ENCODE measurements around the gene PXDC1. TPM values are rescaled to one million over a fixed set of nuclear protein-coding genes. Genes with fewer than 3 reads are reported as not detected.
"Not testable (repeated sequence)": the region's sequence is repeated elsewhere in the genome, so short reads cannot be mapped to it uniquely, and the experiment has no call there.

The PXDC1 gene
- polyA plus RNA-seq, 1 experiment = 24.0 TPM

DNA sequence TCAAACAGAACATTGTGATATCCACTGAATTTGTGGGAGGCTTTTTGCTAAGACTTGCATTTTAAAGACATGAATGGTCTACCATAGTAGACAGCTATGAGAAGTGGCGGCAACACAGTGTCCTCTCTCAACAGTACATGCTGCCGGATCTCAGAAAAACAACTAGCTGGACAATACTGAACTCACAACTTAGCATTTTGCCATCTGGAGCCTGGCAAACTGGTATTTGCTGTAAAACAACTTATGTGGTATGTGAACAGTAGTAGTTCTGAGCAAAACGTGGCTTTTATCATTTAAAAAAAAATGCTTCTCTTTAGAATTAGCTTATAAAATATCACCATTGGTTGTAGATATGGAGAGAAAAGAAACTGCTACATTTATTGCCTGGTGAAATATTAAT is 3.3 kb upstream of the PXDC1 start:
- POLR2A ChIA-PET = no interaction called here
- no peak for DNase-seq (ENCODE audit: low read depth)

DNA sequence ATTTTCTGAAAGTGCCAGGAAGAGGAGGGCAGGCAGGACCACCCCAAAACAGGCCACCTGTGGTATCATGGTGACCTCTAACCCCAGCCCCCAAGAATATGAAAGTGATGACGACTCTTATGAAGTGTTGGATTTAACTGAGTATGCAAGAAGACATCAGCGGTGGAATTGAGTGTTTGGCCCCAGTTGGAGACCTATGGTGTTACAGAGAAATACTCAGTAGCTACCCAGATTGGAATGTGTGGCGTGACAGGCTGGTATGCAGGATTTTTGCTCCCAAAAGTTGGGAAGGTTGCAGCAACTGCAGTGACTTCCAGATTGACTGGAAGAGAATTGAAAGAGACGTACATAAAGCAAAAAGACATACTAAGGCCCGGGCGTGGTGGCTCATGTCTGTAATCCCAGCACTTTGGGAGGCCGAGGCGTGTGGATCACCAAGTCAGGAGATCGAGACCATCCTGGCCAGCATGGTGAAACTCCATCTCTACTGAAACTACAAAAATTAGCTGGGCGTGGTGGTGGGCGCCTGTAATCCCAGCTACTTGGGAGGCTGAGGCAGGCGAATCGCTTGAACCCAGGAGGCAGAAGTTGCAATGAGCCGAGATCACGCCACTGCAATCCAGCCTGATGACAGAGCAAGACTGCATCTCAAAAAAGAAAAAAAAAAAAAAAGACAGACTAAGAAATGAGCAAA is 2.7 kb upstream of the PXDC1 start:
- CTCF ChIA-PET = interaction anchor here (1.1 to 1.8 kb wide), 3 partner anchors 12 to 224 kb away, joined by 3 to 8 read pairs (median 4); no protein-coding TSS in a partner anchor
- DNase-seq (ENCODE audit: low read depth); H3K27me3 ChIP-seq (ENCODE audit: control insufficient read depth, insufficient read depth, low read length); H3K4me3 ChIP-seq (ENCODE audit: low read depth, low read length); H3K36me3 ChIP-seq (ENCODE audit: control insufficient read depth, insufficient read depth, low read length); POLR2A ChIA-PET: not testable (repeated sequence)

More for the DNA sequence above, 3.3 kb upstream of the PXDC1 start:
- TF ChIP-seq, protein P1, sequence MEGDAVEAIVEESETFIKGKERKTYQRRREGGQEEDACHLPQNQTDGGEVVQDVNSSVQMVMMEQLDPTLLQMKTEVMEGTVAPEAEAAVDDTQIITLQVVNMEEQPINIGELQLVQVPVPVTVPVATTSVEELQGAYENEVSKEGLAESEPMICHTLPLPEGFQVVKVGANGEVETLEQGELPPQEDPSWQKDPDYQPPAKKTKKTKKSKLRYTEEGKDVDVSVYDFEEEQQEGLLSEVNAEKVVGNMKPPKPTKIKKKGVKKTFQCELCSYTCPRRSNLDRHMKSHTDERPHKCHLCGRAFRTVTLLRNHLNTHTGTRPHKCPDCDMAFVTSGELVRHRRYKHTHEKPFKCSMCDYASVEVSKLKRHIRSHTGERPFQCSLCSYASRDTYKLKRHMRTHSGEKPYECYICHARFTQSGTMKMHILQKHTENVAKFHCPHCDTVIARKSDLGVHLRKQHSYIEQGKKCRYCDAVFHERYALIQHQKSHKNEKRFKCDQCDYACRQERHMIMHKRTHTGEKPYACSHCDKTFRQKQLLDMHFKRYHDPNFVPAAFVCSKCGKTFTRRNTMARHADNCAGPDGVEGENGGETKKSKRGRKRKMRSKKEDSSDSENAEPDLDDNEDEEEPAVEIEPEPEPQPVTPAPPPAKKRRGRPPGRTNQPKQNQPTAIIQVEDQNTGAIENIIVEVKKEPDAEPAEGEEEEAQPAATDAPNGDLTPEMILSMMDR (IDR thresholded peaks at IDR 0.05; ENCODE audit: insufficient read depth, low read depth, low read length) = no peak
- Histone ChIP-seq H3K36me3 (ENCODE audit: control insufficient read depth, insufficient read depth, low read length) (no peaks in the 10 kb centered on the region), H3K4me3 (ENCODE audit: low read depth, low read length) (no peak overlapping the region), H3K27me3 (ENCODE audit: control insufficient read depth, insufficient read depth, low read length) (no peaks in the 10 kb centered on the region)
- CTCF ChIA-PET = interaction anchor here (0.7 to 2.2 kb wide), 5 partner anchors 11 to 223 kb away, joined by 3 to 8 read pairs (median 4); no protein-coding TSS in a partner anchor

DNA sequence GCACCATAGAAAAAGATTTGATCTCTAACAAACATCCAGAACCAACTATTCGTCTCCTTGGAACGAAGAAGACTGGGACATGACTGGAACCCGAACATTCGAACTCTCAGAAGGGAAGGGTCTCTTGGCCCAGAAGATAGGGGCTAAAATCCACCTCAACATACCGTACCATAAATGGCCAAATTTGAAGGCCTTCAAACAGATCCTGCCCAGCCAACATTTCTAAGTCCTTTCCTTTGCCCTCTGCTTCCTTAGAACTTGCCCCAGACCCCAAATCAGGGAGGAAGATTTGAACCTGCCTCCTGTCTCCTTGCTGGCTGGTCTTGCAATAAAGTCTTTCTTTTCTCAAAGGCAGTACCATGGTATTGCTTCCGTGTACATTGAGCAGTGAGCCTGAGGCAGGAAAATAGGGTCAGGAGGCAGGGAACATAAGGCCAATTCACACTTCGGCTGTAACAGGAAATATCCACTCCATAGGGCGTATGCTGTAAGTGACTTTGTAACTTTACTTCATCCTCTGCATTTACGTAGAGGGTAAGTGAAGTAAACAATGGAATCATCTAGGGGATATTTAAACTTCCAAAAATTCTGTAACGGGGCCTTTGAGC is 1.8 kb upstream of the PXDC1 start:
- H3K4me3 ChIP-seq (ENCODE audit: low read depth, low read length) = no peak overlapping the region
- CTCF ChIA-PET = no interaction called here

DNA sequence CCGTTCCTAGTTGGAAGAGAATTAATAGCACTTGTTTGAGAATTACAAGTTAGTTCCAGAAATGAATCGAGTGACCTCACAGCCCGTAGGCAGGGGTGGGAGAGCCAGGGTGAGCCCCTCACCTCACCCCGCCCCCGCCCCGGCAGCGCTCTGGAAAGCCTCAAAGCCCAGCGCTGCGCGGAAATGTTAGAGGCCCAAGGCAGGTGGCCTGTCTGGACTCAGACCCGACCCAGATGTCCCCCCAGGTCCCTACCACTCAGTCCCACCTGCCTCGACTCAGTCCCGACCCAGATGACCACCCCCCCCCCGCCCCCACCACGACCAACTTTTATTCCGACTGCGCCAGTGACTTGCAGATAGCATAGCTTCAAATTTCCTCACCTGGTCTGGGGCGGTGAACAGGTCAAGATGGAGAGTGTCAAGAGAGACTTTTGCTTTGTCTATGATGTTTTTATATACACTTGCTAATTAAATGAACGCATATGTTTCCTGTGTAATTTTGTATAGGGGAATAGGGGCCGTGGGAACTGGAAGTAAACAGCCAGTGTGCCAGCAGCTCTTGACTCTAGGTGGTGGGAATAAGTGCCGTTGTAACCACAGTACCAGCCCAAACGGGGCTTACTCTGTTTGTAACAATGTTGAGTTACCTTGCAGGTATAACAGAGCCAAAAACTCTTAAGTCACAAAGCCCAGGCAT is 1.2 kb upstream of the PXDC1 start:
- no peaks in the 10 kb centered on the region for H3K27me3 ChIP-seq (ENCODE audit: control insufficient read depth, insufficient read depth, low read length)
- H3K4me3 ChIP-seq (ENCODE audit: low read depth, low read length) = peak overlapping the region; percentile 65
- H3K36me3 ChIP-seq (ENCODE audit: control insufficient read depth, insufficient read depth, low read length) = no peaks in the 10 kb centered on the region
- TF ChIP-seq, protein P1 (IDR thresholded peaks at IDR 0.05; ENCODE audit: insufficient read depth, low read depth, low read length) = no peak
- POLR2A ChIA-PET = interaction anchor here (0.7 to 1.0 kb wide), 2 partner anchors 36 to 96 kb away, joined by 3 read pairs; partner anchors contain the start of gene FAM50B
- no peak for DNase-seq (ENCODE audit: low read depth)
- CTCF ChIA-PET = interaction anchor here (1.0 to 1.3 kb wide), 4 partner anchors 11 to 265 kb away, joined by 3 to 6 read pairs (median 4); partner anchors contain the start of gene FAM50B

More for the DNA sequence above, 1.8 kb upstream of the PXDC1 start:
- no peaks in the 10 kb centered on the region for H3K27me3 ChIP-seq (ENCODE audit: control insufficient read depth, insufficient read depth, low read length)
- TF ChIP-seq, protein P1 (IDR thresholded peaks at IDR 0.05; ENCODE audit: insufficient read depth, low read depth, low read length) = no peak
- DNase-seq (ENCODE audit: low read depth) = no peak
- POLR2A ChIA-PET = no interaction called here
- no peaks in the 10 kb centered on the region for H3K36me3 ChIP-seq (ENCODE audit: control insufficient read depth, insufficient read depth, low read length)

DNA sequence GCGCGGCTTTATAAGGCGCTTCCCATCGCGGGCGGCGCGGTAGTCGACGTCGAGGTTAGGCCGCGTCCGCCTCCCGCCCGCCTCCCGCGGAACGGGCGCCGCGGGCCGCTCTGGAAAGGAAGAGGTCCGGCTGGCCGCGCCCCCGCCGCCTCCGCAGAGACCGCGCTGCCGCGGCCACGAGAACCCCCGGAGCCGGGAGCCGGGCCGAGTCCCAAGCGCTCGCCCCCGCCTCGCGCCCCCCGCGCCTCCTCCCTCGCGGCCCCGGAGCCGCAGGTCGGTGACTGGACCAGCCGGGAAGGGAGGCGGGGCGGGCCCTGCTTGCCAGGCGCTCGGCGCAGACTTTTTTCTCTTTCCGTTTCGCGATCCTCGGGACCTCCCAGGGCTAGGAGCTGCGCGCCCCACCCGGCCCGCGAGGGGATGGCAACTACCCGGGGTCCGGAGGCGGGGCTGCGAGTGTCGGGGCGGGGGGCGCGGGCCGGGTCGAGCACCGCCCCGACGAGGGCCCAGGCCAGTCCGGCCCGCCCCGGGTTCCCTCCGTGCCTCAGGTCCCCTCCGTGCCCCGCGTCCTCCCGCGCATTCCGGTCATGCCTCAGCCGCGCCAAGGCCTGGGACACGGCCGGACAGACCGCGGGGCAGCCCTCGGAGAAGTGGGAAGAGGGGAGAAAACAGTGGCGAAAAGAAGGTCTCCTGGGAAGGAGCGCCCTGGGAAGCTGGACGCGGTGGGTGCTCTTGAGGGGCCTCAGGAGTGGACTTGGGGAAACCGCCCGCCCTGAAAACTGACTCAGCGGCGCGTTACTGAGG is 417 bp upstream of the PXDC1 start:
- POLR2A ChIA-PET = interaction anchor here (0.7 to 1.0 kb wide), 2 partner anchors 37 to 97 kb away, joined by 3 read pairs; partner anchors contain the start of gene FAM50B
- Histone ChIP-seq H3K27me3 (ENCODE audit: control insufficient read depth, insufficient read depth, low read length) (no peaks in the 10 kb centered on the region), H3K4me3 (ENCODE audit: low read depth, low read length) (peak overlapping the region; percentile 65), H3K36me3 (ENCODE audit: control insufficient read depth, insufficient read depth, low read length) (peaks cover 2% of the 10 kb centered on the region; the same call in 1 of the 2 replicates)
- TF ChIP-seq, protein P1 (IDR thresholded peaks at IDR 0.05; ENCODE audit: insufficient read depth, low read depth, low read length) = peak; percentile 42
- CTCF ChIA-PET = interaction anchor here (1.0 to 1.3 kb wide), 4 partner anchors 11 to 266 kb away, joined by 3 to 6 read pairs (median 4); partner anchors contain the start of gene FAM50B
- DNase-seq (ENCODE audit: low read depth) = peak; percentile 58
